DOHH2 (cell line): ENCODE results near the gene SLC49A3.

Source experiments
- H3F3A ChIP-seq: fragments of 200-600 bp; sonication (generic), shearing (Covaris generic); 2 replicates; pipeline ENCODE4 v1.6.0; 2016; ENCODE audit warnings: antibody characterized with exemption, mild to moderate bottlenecking; ENCODE audit not compliant: control insufficient read depth, insufficient read depth
- H3K27ac ChIP-seq: fragments of 200-600 bp; sonication (generic); 2 replicates; pipeline ENCODE4 v1.5.1; 2014; ENCODE audit warnings: low read depth, mild to moderate bottlenecking, low read length, moderate library complexity
- H3K27me3 ChIP-seq: fragments of 200-600 bp; sonication (generic); 2 replicates; pipeline ENCODE4 v1.6.1; 2014; ENCODE audit warnings: mild to moderate bottlenecking, low read length, mixed read lengths; ENCODE audit not compliant: control insufficient read depth
- H3K36me3 ChIP-seq: fragments of 200-600 bp; sonication (generic); 2 replicates; pipeline ENCODE4 v1.6.1; 2014; ENCODE audit warnings: mild to moderate bottlenecking, low read length, moderate library complexity, mixed read lengths; ENCODE audit not compliant: control insufficient read depth
- H3K4me1 ChIP-seq: fragments of 200-600 bp; sonication (generic); 2 replicates; pipeline ENCODE4 v1.6.1; 2014; ENCODE audit warnings: mild to moderate bottlenecking, low read length, mixed read lengths; ENCODE audit not compliant: control insufficient read depth
- H3K4me2 ChIP-seq: fragments of 200-600 bp; sonication (generic); 2 replicates; pipeline ENCODE4 v1.6.0; 2014; ENCODE audit warnings: mild to moderate bottlenecking, low read length, moderate library complexity
- H3K4me3 ChIP-seq: fragments of 200-600 bp; sonication (generic); 2 replicates; pipeline ENCODE4 v1.5.1; 2014; ENCODE audit warnings: mild to moderate bottlenecking, low read length, mixed read lengths
- H3K79me2 ChIP-seq: fragments of 200-600 bp; sonication (generic); 2 replicates; pipeline ENCODE4 v1.6.1; 2014; ENCODE audit warnings: mild to moderate bottlenecking, low read length, mixed read lengths; ENCODE audit not compliant: control insufficient read depth
- H3K9me2 ChIP-seq: fragments of 200-600 bp; sonication (generic); replicated peaks from 2 replicates; pipeline ENCODE4 v1.6.1; 2014; ENCODE audit warnings: mild to moderate bottlenecking, low read length, mixed read lengths; ENCODE audit not compliant: control insufficient read depth
- H3K9me3 ChIP-seq: fragments of 200-600 bp; sonication (generic); 2 replicates; pipeline ENCODE4 v1.6.1; 2014; ENCODE audit warnings: antibody characterized with exemption, low read length, mixed read lengths; ENCODE audit not compliant: control insufficient read depth, insufficient read depth
- H4K20me1 ChIP-seq: fragments of 200-600 bp; sonication (generic); 2 replicates; pipeline ENCODE4 v1.6.0; 2014; ENCODE audit warnings: low read depth, mild to moderate bottlenecking, antibody characterized with exemption, low read length, moderate library complexity; ENCODE audit not compliant: control insufficient read depth, insufficient read depth
- EZH2phosphoT487 ChIP-seq: fragments of 200-600 bp; sonication (generic); IDR thresholded peaks from 2 replicates; pipeline ENCODE4 v1.6.1; 2017; ENCODE audit warnings: borderline replicate concordance, mild to moderate bottlenecking, antibody characterized with exemption, low read length, moderate library complexity, mixed read lengths
- TF ChIP-seq, protein P1 (sequence below): fragments of 200-600 bp; sonication (generic); IDR thresholded peaks from one replicate; pipeline ENCODE4 v1.5.1; 2014; ENCODE audit warnings: antibody characterized with exemption, mild to moderate bottlenecking, low read depth, low read length; ENCODE audit not compliant: poor library complexity, severe bottlenecking

SLC49A3 gene

DNA sequence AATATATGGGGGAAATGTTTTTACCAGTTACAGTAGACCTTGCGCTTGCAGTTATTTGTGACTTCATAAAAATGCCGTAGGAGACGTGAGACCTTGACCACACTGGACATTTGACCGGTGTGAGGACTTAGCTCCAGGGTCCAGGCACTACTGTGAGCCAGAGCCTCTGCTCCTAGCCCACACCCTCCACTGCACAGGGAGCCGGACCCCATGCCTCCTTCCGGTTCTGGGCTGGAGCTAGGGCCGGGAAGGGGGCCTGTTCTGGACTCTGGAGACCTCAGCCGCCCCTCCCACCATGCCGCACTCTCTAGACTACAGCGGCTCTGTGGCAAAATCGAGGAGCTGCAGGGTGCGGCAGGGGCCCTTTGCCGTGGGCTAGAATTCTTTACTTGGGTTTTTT, 22.0 kb upstream of the SLC49A3 start:
- no peaks in the 10 kb centered on the region for H3K9me2 ChIP-seq
- no peak overlapping the region for H3K27ac ChIP-seq
- H3K4me1 ChIP-seq: peaks cover 11% of the 10 kb centered on the region
- no peaks in the 10 kb centered on the region for H3K27me3 ChIP-seq
- H3F3A ChIP-seq: peaks cover 3% of the 10 kb centered on the region; the same call in 1 of the 2 replicates
- no peak overlapping the region for H3K4me3 ChIP-seq
- H3K36me3 ChIP-seq: peaks cover 39% of the 10 kb centered on the region
- H3K9me3 ChIP-seq: no peaks in the 10 kb centered on the region
- peaks cover 10% of the 10 kb centered on the region; the same call in 1 of the 2 replicates for H4K20me1 ChIP-seq
- H3K4me2 ChIP-seq: no peak overlapping the region
- TF ChIP-seq EZH2phosphoT487: no peak
- TF ChIP-seq, protein P1, sequence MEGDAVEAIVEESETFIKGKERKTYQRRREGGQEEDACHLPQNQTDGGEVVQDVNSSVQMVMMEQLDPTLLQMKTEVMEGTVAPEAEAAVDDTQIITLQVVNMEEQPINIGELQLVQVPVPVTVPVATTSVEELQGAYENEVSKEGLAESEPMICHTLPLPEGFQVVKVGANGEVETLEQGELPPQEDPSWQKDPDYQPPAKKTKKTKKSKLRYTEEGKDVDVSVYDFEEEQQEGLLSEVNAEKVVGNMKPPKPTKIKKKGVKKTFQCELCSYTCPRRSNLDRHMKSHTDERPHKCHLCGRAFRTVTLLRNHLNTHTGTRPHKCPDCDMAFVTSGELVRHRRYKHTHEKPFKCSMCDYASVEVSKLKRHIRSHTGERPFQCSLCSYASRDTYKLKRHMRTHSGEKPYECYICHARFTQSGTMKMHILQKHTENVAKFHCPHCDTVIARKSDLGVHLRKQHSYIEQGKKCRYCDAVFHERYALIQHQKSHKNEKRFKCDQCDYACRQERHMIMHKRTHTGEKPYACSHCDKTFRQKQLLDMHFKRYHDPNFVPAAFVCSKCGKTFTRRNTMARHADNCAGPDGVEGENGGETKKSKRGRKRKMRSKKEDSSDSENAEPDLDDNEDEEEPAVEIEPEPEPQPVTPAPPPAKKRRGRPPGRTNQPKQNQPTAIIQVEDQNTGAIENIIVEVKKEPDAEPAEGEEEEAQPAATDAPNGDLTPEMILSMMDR: no peak
- H3K79me2 ChIP-seq: peaks cover 94% of the 10 kb centered on the region

DNA sequence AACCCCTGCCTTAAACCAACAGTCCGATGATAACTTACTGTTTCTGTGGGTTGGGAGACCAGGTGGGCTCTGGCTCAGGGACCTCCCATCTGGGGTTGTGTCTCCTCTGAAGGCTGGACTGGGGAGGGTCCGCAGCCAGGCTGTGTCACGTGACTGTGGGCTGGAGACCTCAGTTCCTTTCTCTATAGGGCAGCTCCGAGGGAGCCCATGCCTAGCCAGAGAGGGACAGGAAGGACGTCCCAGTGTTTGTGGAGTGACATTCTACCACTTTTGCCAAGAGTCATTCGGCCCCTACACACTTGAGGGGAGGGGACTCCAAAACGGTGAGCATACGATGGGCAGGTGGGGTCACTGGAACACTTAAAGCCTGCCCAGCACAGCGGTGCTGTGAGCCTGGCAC, 21.2 kb upstream of the SLC49A3 start:
- no peak overlapping the region for H3K27ac ChIP-seq
- peaks cover 42% of the 10 kb centered on the region for H3K36me3 ChIP-seq
- H3K9me3 ChIP-seq: no peaks in the 10 kb centered on the region
- peaks cover 3% of the 10 kb centered on the region; the same call in 1 of the 2 replicates for H3F3A ChIP-seq
- TF ChIP-seq EZH2phosphoT487: no peak
- TF ChIP-seq, protein P1: no peak
- no peaks in the 10 kb centered on the region for H3K9me2 ChIP-seq
- H3K4me2 ChIP-seq: no peak overlapping the region
- H3K4me1 ChIP-seq: peaks cover 14% of the 10 kb centered on the region
- no peak overlapping the region for H3K4me3 ChIP-seq
- H4K20me1 ChIP-seq: peaks cover 10% of the 10 kb centered on the region; the same call in 1 of the 2 replicates
- H3K79me2 ChIP-seq: peaks cover 94% of the 10 kb centered on the region
- no peaks in the 10 kb centered on the region for H3K27me3 ChIP-seq

DNA sequence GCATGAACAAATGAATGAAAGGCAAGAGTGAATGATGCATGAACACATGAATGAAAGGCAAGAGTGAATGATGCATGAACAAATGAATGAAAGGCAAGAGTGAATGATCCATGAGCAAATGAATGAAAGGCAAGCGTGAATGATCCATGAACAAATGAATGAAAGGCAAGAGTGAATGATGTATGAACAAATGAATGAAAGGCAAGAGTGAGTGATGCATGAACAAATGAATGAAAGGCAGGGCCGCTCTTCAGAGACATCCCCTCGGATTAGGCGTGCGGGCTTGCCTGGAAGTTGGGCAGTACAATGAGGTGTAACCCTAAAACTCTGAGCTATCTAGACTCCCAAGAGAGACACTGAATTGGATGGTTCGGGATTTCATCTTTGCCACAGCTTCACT, 20.4 kb upstream of the SLC49A3 start:
- H3K27ac ChIP-seq: no peak overlapping the region
- no peaks in the 10 kb centered on the region for H3K9me2 ChIP-seq
- no peaks in the 10 kb centered on the region for H3K9me3 ChIP-seq
- no peak overlapping the region for H3K4me2 ChIP-seq
- no peak overlapping the region for H3K4me3 ChIP-seq
- H3K27me3 ChIP-seq: no peaks in the 10 kb centered on the region
- H4K20me1 ChIP-seq: peaks cover 10% of the 10 kb centered on the region; the same call in 1 of the 2 replicates
- peaks cover 16% of the 10 kb centered on the region for H3K4me1 ChIP-seq
- H3F3A ChIP-seq: peaks cover 3% of the 10 kb centered on the region; the same call in 1 of the 2 replicates
- peaks cover 86% of the 10 kb centered on the region for H3K79me2 ChIP-seq
- TF ChIP-seq, protein P1: no peak
- no peak for TF ChIP-seq EZH2phosphoT487
- peaks cover 40% of the 10 kb centered on the region for H3K36me3 ChIP-seq

DNA sequence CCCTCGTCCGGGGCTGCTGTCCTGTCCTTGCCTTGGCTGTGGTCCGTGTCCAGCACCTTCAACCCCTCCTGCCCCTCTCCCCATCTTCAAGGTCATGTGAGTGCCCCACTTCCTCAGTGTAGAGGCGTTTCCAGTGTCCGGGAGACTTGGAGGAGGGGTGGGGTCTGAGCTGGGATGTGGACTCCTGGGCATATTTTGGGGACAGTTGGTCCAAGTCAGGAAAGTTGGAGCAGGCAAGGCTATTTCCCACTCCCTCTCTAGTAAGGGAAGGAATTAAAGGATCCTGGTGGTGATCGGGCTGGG, 19.6 kb upstream of the SLC49A3 start:
- TF ChIP-seq, protein P1: no peak
- no peak for TF ChIP-seq EZH2phosphoT487
- Histone ChIP-seq H3K4me2 (0 out of 2 replicates have a peak overlapping the region, but pooled peaks have one; percentile 12), H4K20me1 (peaks cover 10% of the 10 kb centered on the region; the same call in 1 of the 2 replicates), H3F3A (peaks cover 3% of the 10 kb centered on the region; the same call in 1 of the 2 replicates), H3K27me3 (no peaks in the 10 kb centered on the region), H3K4me3 (no peak overlapping the region), H3K4me1 (peaks cover 16% of the 10 kb centered on the region), H3K9me2 (no peaks in the 10 kb centered on the region), H3K36me3 (peaks cover 38% of the 10 kb centered on the region), H3K79me2 (peaks cover 78% of the 10 kb centered on the region), H3K27ac (no peak overlapping the region), H3K9me3 (no peaks in the 10 kb centered on the region)
